B cell (primary cell): Measurements from ENCODE around the gene SLC35A3. TPM values are rescaled to one million over a fixed set of nuclear protein-coding genes. Genes with fewer than 3 reads are reported as not detected.
A peak's percentile ranks its signal among the peaks of the same experiment; 100 is the strongest.

ENCODE experiments used
- ATAC-seq: fragments of 200-7000 bp; cut with Tn5 transposase; one replicate; pipeline ENCODE4 v1.10.0; 2021; ENCODE audit warnings: low read depth, mild to moderate bottlenecking, moderate number of reproducible peaks, moderate library complexity
- CTCF ChIA-PET: fragments of 350-600 bp; sonication (Branson Sonifier 250); formaldehyde crosslinking; loops from one replicate; lab custom pipeline; 2021; ENCODE audit warnings: antibody characterized with exemption, inconsistent platforms; lab: Charles Lee
- POLR2A ChIA-PET: fragments of 350-600 bp; sonication (Branson Sonifier 250); formaldehyde crosslinking; loops from one replicate; lab custom pipeline; 2021; ENCODE audit warnings: antibody characterized with exemption; lab: Charles Lee
- DNase-seq: peaks from one replicate; pipeline ENCODE4 v3.0.0; 2013
- H2AFZ ChIP-seq: 2 replicates; pipeline ENCODE4 v1.6.1; 2012; ENCODE audit warnings: mild to moderate bottlenecking, low read depth, low read length; ENCODE audit not compliant: insufficient read depth, poor library complexity, severe bottlenecking
- H3K27ac ChIP-seq, 2 donors: 1 replicate in 1 of 2; 2 replicates in 1 of 2; pipeline ENCODE4 v1.5.1; 2012 to 2013; ENCODE audit warnings: low read length in 2 of 2, mild to moderate bottlenecking in 2 of 2, moderate library complexity in 1 of 2
- H3K27me3 ChIP-seq, 4 experiments: fragments of 200-600 bp in 1 of 4; sonication (generic) in 1 of 4; replicated peaks in 1 of 4; 1 replicate in 2 of 4; 2 replicates in 2 of 4; pipeline versions ENCODE4 v1.6.1 to v1.7.0; 2013 to 2016; ENCODE audit warnings: low read length in 3 of 4, mild to moderate bottlenecking in 2 of 4, mixed read lengths in 1 of 4, moderate library complexity in 1 of 4; ENCODE audit not compliant: insufficient read depth in 4 of 4, control insufficient read depth in 3 of 4; ENCODE audit errors: control extremely low read depth in 1 of 4
- H3K36me3 ChIP-seq, 2 experiments: replicated peaks in 1 of 2; 1 replicate in 1 of 2; 2 replicates in 1 of 2; pipeline versions ENCODE4 v1.6.1 to v1.7.1; 2013; ENCODE audit warnings: low read length in 1 of 2; ENCODE audit not compliant: insufficient read depth in 2 of 2, control insufficient read depth in 1 of 2; ENCODE audit errors: control extremely low read depth in 1 of 2, extremely low read depth in 1 of 2
- H3K4me1 ChIP-seq, 2 donors: fragments of 200-600 bp in 1 of 2; sonication (generic) in 1 of 2; 1 replicate in 1 of 2; 2 replicates in 1 of 2; pipeline versions ENCODE4 v1.5.1 to v1.6.1; 2013 to 2017; ENCODE audit warnings: low read length in 2 of 2; ENCODE audit not compliant: control insufficient read depth in 2 of 2, insufficient read depth in 2 of 2
- H3K4me2 ChIP-seq: replicated peaks from 2 replicates; pipeline ENCODE3; 2012; ENCODE audit warnings: mild to moderate bottlenecking, low read depth, low read length; ENCODE audit not compliant: poor library complexity, severe bottlenecking
- H3K4me3 ChIP-seq, 5 experiments: fragments of 200-600 bp in 1 of 5; sonication (generic) in 1 of 5; 1 replicate in 3 of 5; 2 replicates in 2 of 5; pipeline versions ENCODE4 v1.5.1 to v1.7.0; 2011 to 2016; ENCODE audit warnings: low read length in 4 of 5, mild to moderate bottlenecking in 4 of 5, low read depth in 2 of 5, control low read depth in 1 of 5, moderate library complexity in 1 of 5; ENCODE audit not compliant: insufficient read depth in 1 of 5; ENCODE audit errors: control extremely low read depth in 1 of 5, extremely low read depth in 1 of 5
- H3K79me2 ChIP-seq: fragments of 200-600 bp; sonication (generic); one replicate; pipeline ENCODE4 v1.6.0; 2016; ENCODE audit warnings: low read length; ENCODE audit not compliant: control insufficient read depth, insufficient read depth
- H3K9ac ChIP-seq: fragments of 200-600 bp; sonication (generic); 2 replicates; pipeline ENCODE4 v1.6.1; 2017; ENCODE audit warnings: mild to moderate bottlenecking, low read length, moderate library complexity
- H3K9me3 ChIP-seq, 3 donors: one replicate each; pipeline versions ENCODE4 v1.6.1 to v1.7.1; 2013; ENCODE audit warnings: low read length in 2 of 3; ENCODE audit not compliant: control insufficient read depth in 2 of 3, insufficient read depth in 1 of 3; ENCODE audit errors: control extremely low read depth in 1 of 3
- H4K20me1 ChIP-seq: 2 replicates; pipeline ENCODE4 v1.6.0; 2012; ENCODE audit warnings: mild to moderate bottlenecking, low read length; ENCODE audit not compliant: insufficient read depth, control insufficient read depth, poor library complexity, severe bottlenecking
- H3K27ac Mint-ChIP-seq: one replicate; pipeline ENCODE4 v1.8.0; 2021; ENCODE audit warnings: mixed read lengths
- H3K27me3 Mint-ChIP-seq: one replicate; pipeline ENCODE4 v1.8.0; 2021; ENCODE audit warnings: mixed read lengths
- H3K4me1 Mint-ChIP-seq: one replicate; pipeline ENCODE4 v1.8.0; 2021; ENCODE audit warnings: mixed read lengths
- H3K4me3 Mint-ChIP-seq: one replicate; pipeline ENCODE4 v1.8.0; 2021; ENCODE audit warnings: mixed read lengths
- H3K9me3 Mint-ChIP-seq: one replicate; pipeline ENCODE4 v1.8.0; 2022; ENCODE audit warnings: mixed read lengths; ENCODE audit not compliant: insufficient read depth
- CTCF ChIP-seq: fragments of 200-600 bp; IDR thresholded peaks from one replicate; pipeline ENCODE4 v1.8.0; 2022; ENCODE audit warnings: antibody characterized with exemption, mild to moderate bottlenecking
- EZH2 ChIP-seq: IDR thresholded peaks from 2 replicates; pipeline ENCODE4 v1.6.1; 2012; ENCODE audit warnings: borderline replicate concordance, low read depth, mild to moderate bottlenecking, moderate library complexity, low read length; ENCODE audit not compliant: insufficient read depth, poor library complexity, severe bottlenecking
- WGBS: methylation state at CpG from one replicate; pipeline ENCODE4 v1.1.5; 2013; ENCODE audit warnings: missing lambda C conversion rate; ENCODE audit not compliant: insufficient coverage; 5-methylcytosine and 5-hydroxymethylcytosine counted together
- intact Hi-C: fragments of 100-400 bp; cut with micrococcal nuclease; formaldehyde crosslinking; loops from one replicate; pipeline ENCODE4 v1.10.0; 2022
- polyA plus RNA-seq: library from polyadenylated mRNA; depleted of rRNA; stranded (reverse); fragments of >200 nt; gene quantifications from 2 replicates; pipeline ENCODE4 v1.2.3, GENCODE V29; 2012
- total RNA-seq, 2 donors: library from RNA; stranded (reverse); fragments of 120-200 nt in 1 of 2; gene quantifications; 1 replicate in 1 of 2; 2 replicates in 1 of 2; pipeline versions ENCODE4 v1.2.3 to v1.2.4, GENCODE V29; 2013 to 2022

SLC35A3 gene
- total and polyA plus RNA-seq, 2 donors (not counting 1 experiment from before 2014, with no cell fraction given): 10.7 to 30.2 TPM

GRCh38 chr1:100036718-100037655, 67.2 kb downstream of the SLC35A3 start:
- peaks cover 32% of the 10 kb centered on the region for H3K4me1 Mint-ChIP-seq
- H2AFZ ChIP-seq: peak overlapping the region; percentile 78
- ChIA-PET POLR2A (interaction anchor here (0.6 to 1.5 kb wide), 3 partner anchors 10 to 1272 kb away, joined by 4 read pairs; partner anchors contain the start of genes SASS6 and TRMT13), CTCF (interaction anchor here (1.5 kb wide), 1 partner anchor 67 kb away, joined by 4 read pairs; the partner anchor contains the start of gene SLC35A3)
- DNase-seq (peak; percentile 30), ATAC-seq (no peak)
- WGBS: 81% methylated on average over 3 of the region's 11 CpGs
- H3K9me3 ChIP-seq: no peaks in the 10 kb centered on the region
- H3K79me2 ChIP-seq: peaks cover 52% of the 10 kb centered on the region
- no peaks in the 10 kb centered on the region for H4K20me1 ChIP-seq
- H3K9ac ChIP-seq: peak overlapping the region; percentile 87
- H3K36me3 ChIP-seq: no peaks in the 10 kb centered on the region
- intact Hi-C loops: loop anchor here (2.0 to 10.0 kb wide), 4 partner anchors 66 to 1165 kb away; partner anchors contain the start of gene DBT
- H3K4me2 ChIP-seq: peak overlapping the region; percentile 76
- H3K27ac ChIP-seq: peak overlapping the region; percentile 96 to 99
- H3K27me3 Mint-ChIP-seq: no peaks in the 10 kb centered on the region
- H3K27ac Mint-ChIP-seq: peak overlapping the region; percentile 94
- H3K27me3 ChIP-seq: no peaks in the 10 kb centered on the region
- peaks cover 28 to 31% of the 10 kb centered on the region in 2 donors for H3K4me1 ChIP-seq
- peak overlapping the region; percentile 87 to 99 (median 97) for H3K4me3 ChIP-seq
- no peaks in the 10 kb centered on the region for H3K9me3 Mint-ChIP-seq
- H3K4me3 Mint-ChIP-seq: peak overlapping the region; percentile 92
- TF ChIP-seq EZH2 (no peak), CTCF (no peak)
